HepG2 (cell line): ENCODE measurements around the gene PTPRCAP. TPM values are rescaled to one million over a fixed set of nuclear protein-coding genes. Genes with fewer than 3 reads are reported as not detected.

Experiments
- CTCF ChIP-seq: sonication (generic); formaldehyde crosslinking; IDR thresholded peaks from 2 replicates; pipeline ENCODE4 v1.5.0; 2020; ENCODE audit warnings: mild to moderate bottlenecking, missing genetic modification reagents, moderate library complexity
- DR1 ChIP-seq: sonication (generic); formaldehyde crosslinking; IDR thresholded peaks from 2 replicates; pipeline ENCODE4 v1.8.0; 2021; ENCODE audit warnings: mild to moderate bottlenecking, missing genetic modification reagents, inconsistent platforms
- PRDM15 ChIP-seq: sonication (generic); formaldehyde crosslinking; IDR thresholded peaks from 2 replicates; pipeline ENCODE4 v1.4.0; 2020; ENCODE audit warnings: missing genetic modification reagents
- SOX13 ChIP-seq, 3 experiments: fragments of 450-650 bp in 1 of 3; sonication (generic) in 1 of 3; formaldehyde crosslinking in 1 of 3; IDR thresholded peaks in 2 of 3; conservative IDR thresholded peaks in 1 of 3; 2 replicates each; pipeline versions ENCODE4 v1.5.0 to v1.6.1; 2016 to 2020; ENCODE audit warnings: antibody characterized with exemption in 1 of 3, mild to moderate bottlenecking in 1 of 3, missing compliant biosample characterization in 1 of 3, missing genetic modification reagents in 1 of 3, moderate library complexity in 1 of 3
- TAF15 ChIP-seq: fragments of 200-400 bp; formaldehyde crosslinking; IDR thresholded peaks from one replicate; pipeline ENCODE4 v1.6.1; 2018; ENCODE audit warnings: mild to moderate bottlenecking, low read depth, low read length; ENCODE audit not compliant: poor library complexity, severe bottlenecking
- ZMAT3 ChIP-seq: sonication (generic); formaldehyde crosslinking; conservative IDR thresholded peaks from 2 replicates; pipeline ENCODE4 v1.7.0; 2021; ENCODE audit warnings: missing genetic modification reagents
- ZNF441 ChIP-seq: sonication (generic); formaldehyde crosslinking; IDR thresholded peaks from 2 replicates; pipeline ENCODE4 v1.7.0; 2021; ENCODE audit warnings: missing genetic modification reagents, borderline replicate concordance
- ZNF567 ChIP-seq: sonication (generic); formaldehyde crosslinking; IDR thresholded peaks from 2 replicates; pipeline ENCODE4 v1.8.1; 2023; ENCODE audit warnings: mild to moderate bottlenecking, missing genetic modification reagents, borderline replicate concordance
- ZNF607 ChIP-seq: sonication (generic); formaldehyde crosslinking; IDR thresholded peaks from 2 replicates; pipeline ENCODE4 v1.5.1; 2020; ENCODE audit warnings: missing genetic modification reagents, mild to moderate bottlenecking, borderline replicate concordance
- ZNF672 ChIP-seq: sonication (generic); formaldehyde crosslinking; IDR thresholded peaks from 2 replicates; pipeline ENCODE4 v1.8.1; 2022; ENCODE audit warnings: missing genetic modification reagents
- ZNF770 ChIP-seq: sonication (generic); formaldehyde crosslinking; IDR thresholded peaks from 2 replicates; pipeline ENCODE4 v1.5.0; 2020; ENCODE audit warnings: mild to moderate bottlenecking, missing genetic modification reagents
- polyA plus RNA-seq, 8 experiments: library from polyadenylated mRNA; depleted of rRNA in 3 of 8; stranded (reverse) in 7 of 8; unstranded in 1 of 8; fragments of >200 nt; fragmentation: Illumina TruSeq in 4 of 8; extraction: Trizol in 4 of 8; gene quantifications; 2 replicates each; pipeline versions ENCODE4 v1.2.1 to v1.2.3, GENCODE V29; 2011 to 2016; ENCODE audit warnings: low read depth in 4 of 8, missing spikeins in 1 of 8, mixed read lengths in 1 of 8; ENCODE audit not compliant: insufficient read depth in 1 of 8
- total RNA-seq, 5 experiments: library from RNA; depleted of rRNA; stranded (reverse); fragments of >200 nt; fragmentation: Illumina TruSeq; extraction: Trizol; gene quantifications; 2 replicates each; pipeline ENCODE4 v1.2.3, GENCODE V29; 2016; ENCODE audit warnings: low read depth in 1 of 5
- TF ChIP-seq, protein P1 (sequence below): sonication (generic); formaldehyde crosslinking; IDR thresholded peaks from 2 replicates; pipeline ENCODE4 v1.8.0; 2022; ENCODE audit warnings: mild to moderate bottlenecking, missing genetic modification reagents
- TF ChIP-seq, protein P2 (sequence below): sonication (generic); formaldehyde crosslinking; IDR thresholded peaks from 2 replicates; pipeline ENCODE4 v1.5.0; 2020; ENCODE audit warnings: missing genetic modification reagents, mild to moderate bottlenecking, borderline replicate concordance

The PTPRCAP gene
- total and polyA plus RNA-seq, 2 of the 13 experiments (the other 11 are each of a cell fraction or from before 2014, with no cell fraction given): 0.60 to 0.70 TPM

- TF ChIP-seq, protein P1, sequence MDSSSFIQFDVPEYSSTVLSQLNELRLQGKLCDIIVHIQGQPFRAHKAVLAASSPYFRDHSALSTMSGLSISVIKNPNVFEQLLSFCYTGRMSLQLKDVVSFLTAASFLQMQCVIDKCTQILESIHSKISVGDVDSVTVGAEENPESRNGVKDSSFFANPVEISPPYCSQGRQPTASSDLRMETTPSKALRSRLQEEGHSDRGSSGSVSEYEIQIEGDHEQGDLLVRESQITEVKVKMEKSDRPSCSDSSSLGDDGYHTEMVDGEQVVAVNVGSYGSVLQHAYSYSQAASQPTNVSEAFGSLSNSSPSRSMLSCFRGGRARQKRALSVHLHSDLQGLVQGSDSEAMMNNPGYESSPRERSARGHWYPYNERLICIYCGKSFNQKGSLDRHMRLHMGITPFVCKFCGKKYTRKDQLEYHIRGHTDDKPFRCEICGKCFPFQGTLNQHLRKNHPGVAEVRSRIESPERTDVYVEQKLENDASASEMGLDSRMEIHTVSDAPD (CRISPR knock-in tag): peak; percentile 88; the same call in 1 of the 2 replicates
- peak; percentile 73 for TF ChIP-seq DR1 (CRISPR knock-in tag)
- TF ChIP-seq ZNF607 (CRISPR knock-in tag): peak; percentile 99
- TF ChIP-seq PRDM15 (CRISPR knock-in tag): peak; percentile 67; the same call in 1 of the 2 replicates
- peak; percentile 95; the same call in 1 of the 2 replicates for TF ChIP-seq ZNF567 (CRISPR knock-in tag)
- no peak; the same call in 1 of the 2 replicates for TF ChIP-seq ZNF672 (CRISPR knock-in tag)
- TF ChIP-seq CTCF (CRISPR knock-in tag): peak; percentile 15; the same call in 1 of the 2 replicates
- no peak for TF ChIP-seq SOX13 (IDR thresholded peaks at IDR 0.05)
- peak in 1 of 2 experiments; percentile 30; a peak in 1 of 4 replicates for TF ChIP-seq SOX13 (CRISPR knock-in tag; conservative IDR thresholded peaks at IDR 0.05 in 1 of 2, IDR thresholded peaks at IDR 0.05 in 1 of 2)
- TF ChIP-seq, protein P2, sequence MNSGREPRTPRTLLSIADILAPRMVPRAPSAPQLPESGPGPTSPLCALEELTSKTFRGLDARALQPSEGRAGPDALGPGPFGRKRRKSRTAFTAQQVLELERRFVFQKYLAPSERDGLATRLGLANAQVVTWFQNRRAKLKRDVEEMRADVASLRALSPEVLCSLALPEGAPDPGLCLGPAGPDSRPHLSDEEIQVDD (CRISPR knock-in tag): peak; percentile 98; the same call in 1 of the 2 replicates
- TF ChIP-seq TAF15: no peak
- TF ChIP-seq ZMAT3 (CRISPR knock-in tag): peak; percentile 99
- peak; percentile 72 for TF ChIP-seq ZNF770
- TF ChIP-seq ZNF441 (CRISPR knock-in tag): peak; percentile 93
Observed at GRCh38 chr11:67482827-67483798, 45.6 kb upstream of the PTPRCAP start, which contains the start of gene AIP (continued).
